CD4-positive, alpha-beta T cell treated with Interleukin-12 subunit alpha and Interleukin-12 subunit beta, for 1 hour (primary cell): ENCODE measurements around the gene MIPEP.
"Not testable (repeated sequence)": the region's sequence is repeated elsewhere in the genome, so short reads cannot be mapped to it uniquely, and the experiment has no call there.

Source experiments
- DNase-seq: peaks from one replicate; pipeline ENCODE4 v3.0.0-alpha.2; 2020

MIPEP gene

GRCh38 chr13:23770973-23771372 is 118.2 kb downstream of the MIPEP start:
- DNase-seq: no peak

GRCh38 chr13:23770428-23770827 is 118.8 kb downstream of the MIPEP start:
- DNase-seq: no peak

- DNase-seq: no peak
Measured at GRCh38 chr13:23769401-23769800, 119.8 kb downstream of the MIPEP start.

- no peak for DNase-seq
Measured at GRCh38 chr13:23767838-23768237, 121.4 kb downstream of the MIPEP start.

- DNase-seq: no peak
Measured at GRCh38 chr13:23766939-23767338, 122.3 kb downstream of the MIPEP start.

- no peak for DNase-seq
Measured at GRCh38 chr13:23766283-23766682, 122.9 kb downstream of the MIPEP start.

GRCh38 chr13:23765531-23765930 is 123.7 kb downstream of the MIPEP start:
- no peak for DNase-seq

GRCh38 chr13:23763318-23763717 is 125.9 kb downstream of the MIPEP start:
- no peak for DNase-seq

GRCh38 chr13:23761760-23762159 is 127.4 kb downstream of the MIPEP start:
- DNase-seq: not testable (repeated sequence)

- no peak for DNase-seq
Measured at GRCh38 chr13:23760000-23760399, 129.2 kb downstream of the MIPEP start.

GRCh38 chr13:23758798-23759527 is 130.2 kb downstream of the MIPEP start:
- no peak for DNase-seq

GRCh38 chr13:23754997-23755396 is 134.2 kb downstream of the MIPEP start:
- DNase-seq: no peak

GRCh38 chr13:23754506-23754905 is 134.7 kb downstream of the MIPEP start:
- DNase-seq: peak; percentile 37

- no peak for DNase-seq
Measured at GRCh38 chr13:23753458-23753857, 135.7 kb downstream of the MIPEP start.

- no peak for DNase-seq
Measured at GRCh38 chr13:23752111-23753001, 136.8 kb downstream of the MIPEP start.

GRCh38 chr13:23751195-23751594 is 138.0 kb downstream of the MIPEP start:
- DNase-seq: no peak

- DNase-seq: no peak
Measured at GRCh38 chr13:23750383-23751121, 138.6 kb downstream of the MIPEP start.

GRCh38 chr13:23749288-23749873 is 139.8 kb downstream of the MIPEP start:
- DNase-seq: no peak

GRCh38 chr13:23748109-23748990 is 140.8 kb downstream of the MIPEP start:
- DNase-seq: no peak

- DNase-seq: peak; percentile 24
Measured at GRCh38 chr13:23746141-23746540, 143.1 kb downstream of the MIPEP start.

- no peak for DNase-seq
Measured at GRCh38 chr13:23744315-23744714, 144.9 kb downstream of the MIPEP start.
